Measurements from ENCODE around the gene ASB6. TPM values are rescaled to one million over a fixed set of nuclear protein-coding genes. Genes with fewer than 3 reads are reported as not detected.

The ASB6 gene, protein sequence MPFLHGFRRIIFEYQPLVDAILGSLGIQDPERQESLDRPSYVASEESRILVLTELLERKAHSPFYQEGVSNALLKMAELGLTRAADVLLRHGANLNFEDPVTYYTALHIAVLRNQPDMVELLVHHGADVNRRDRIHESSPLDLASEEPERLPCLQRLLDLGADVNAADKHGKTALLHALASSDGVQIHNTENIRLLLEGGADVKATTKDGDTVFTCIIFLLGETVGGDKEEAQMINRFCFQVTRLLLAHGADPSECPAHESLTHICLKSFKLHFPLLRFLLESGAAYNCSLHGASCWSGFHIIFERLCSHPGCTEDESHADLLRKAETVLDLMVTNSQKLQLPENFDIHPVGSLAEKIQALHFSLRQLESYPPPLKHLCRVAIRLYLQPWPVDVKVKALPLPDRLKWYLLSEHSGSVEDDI
- total RNA-seq, result 10 to 100 TPM; 15.4 to 22.5 (median 17.6) TPM

DNA sequence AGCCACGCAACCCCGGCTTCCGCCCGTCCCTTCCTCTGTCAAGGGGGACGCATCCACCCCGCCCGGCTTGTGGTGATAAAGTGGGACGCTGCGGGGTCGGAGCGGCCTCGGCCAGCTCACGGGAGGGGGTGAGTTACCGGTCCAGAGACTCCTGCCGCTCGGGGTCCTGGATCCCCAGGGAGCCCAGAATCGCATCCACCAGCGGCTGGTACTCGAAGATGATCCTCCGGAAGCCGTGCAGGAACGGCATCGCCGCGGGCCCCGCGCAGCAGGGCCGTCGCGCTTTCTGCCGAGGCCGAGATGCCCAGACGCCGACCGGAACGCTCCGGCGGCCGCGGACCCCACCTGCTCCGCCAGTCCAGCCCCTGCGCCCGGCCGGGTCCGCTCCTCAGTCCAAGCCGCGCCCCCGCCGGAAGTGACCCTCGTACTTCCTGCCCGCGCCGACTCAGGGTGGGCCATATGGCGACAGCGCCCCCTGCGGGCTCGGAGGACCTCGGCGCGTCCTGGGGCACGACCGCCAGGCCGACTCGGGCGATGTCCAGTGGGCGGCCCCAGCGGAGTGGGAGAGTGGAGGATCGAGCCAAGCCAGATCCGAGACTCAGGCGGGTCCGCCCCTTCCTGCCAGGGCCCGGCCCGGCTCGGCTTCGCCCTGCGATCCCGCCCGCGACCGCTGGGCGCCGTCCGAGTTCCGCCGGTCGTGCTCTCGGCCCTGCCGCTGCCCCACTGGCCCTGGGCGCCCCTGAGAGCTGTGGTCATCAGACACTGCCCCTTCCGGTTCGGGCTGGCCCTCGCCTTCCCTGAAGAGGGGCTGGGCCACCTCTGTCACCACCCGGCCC, at the start of gene ASB6:
Gene ASB6, minus strand, starts transcription at position 402 of the 836 bp plus-strand sequence. Its CDS starts 152 bp downstream, at position 250.
- intact Hi-C loops (cut with DNase I), result loop anchor here (10.0 kb wide), 1 partner anchor 93 kb away; no protein-coding TSS in a partner anchor
- H3K27me3 ChIP-seq, result no peaks in the 10 kb centered on the region
- peaks cover 18 to 70% (median 43%) of the 10 kb centered on the region in 3 donors for H3K4me1 ChIP-seq
- DNase-seq, result peak; percentile 65
- WGBS, 2 donors, result 0% methylated on average over 2 of the region's 93 CpGs; no CpG with 5 or more reads in 1 of the 2 donors
- TF ChIP-seq, protein P1, sequence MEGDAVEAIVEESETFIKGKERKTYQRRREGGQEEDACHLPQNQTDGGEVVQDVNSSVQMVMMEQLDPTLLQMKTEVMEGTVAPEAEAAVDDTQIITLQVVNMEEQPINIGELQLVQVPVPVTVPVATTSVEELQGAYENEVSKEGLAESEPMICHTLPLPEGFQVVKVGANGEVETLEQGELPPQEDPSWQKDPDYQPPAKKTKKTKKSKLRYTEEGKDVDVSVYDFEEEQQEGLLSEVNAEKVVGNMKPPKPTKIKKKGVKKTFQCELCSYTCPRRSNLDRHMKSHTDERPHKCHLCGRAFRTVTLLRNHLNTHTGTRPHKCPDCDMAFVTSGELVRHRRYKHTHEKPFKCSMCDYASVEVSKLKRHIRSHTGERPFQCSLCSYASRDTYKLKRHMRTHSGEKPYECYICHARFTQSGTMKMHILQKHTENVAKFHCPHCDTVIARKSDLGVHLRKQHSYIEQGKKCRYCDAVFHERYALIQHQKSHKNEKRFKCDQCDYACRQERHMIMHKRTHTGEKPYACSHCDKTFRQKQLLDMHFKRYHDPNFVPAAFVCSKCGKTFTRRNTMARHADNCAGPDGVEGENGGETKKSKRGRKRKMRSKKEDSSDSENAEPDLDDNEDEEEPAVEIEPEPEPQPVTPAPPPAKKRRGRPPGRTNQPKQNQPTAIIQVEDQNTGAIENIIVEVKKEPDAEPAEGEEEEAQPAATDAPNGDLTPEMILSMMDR (IDR thresholded peaks at IDR 0.05), result peak; percentile 98 to 100 (median 100)
- TF ChIP-seq POLR2A (IDR thresholded peaks at IDR 0.05), result peak in 3 of 4 donors; percentile 33 to 81 (median 78)
- peak within 1 kb of the TSS; percentile 88 to 99 (median 94) for H3K4me3 ChIP-seq
- H3K9me3 ChIP-seq, result no peaks in the 10 kb centered on the region
- H3K36me3 ChIP-seq, result peaks cover 9 to 29% (median 15%) of the 10 kb centered on the region in 3 donors
- H3K27ac ChIP-seq, result peak within 1 kb of the TSS; percentile 80 to 93 (median 88)

DNA sequence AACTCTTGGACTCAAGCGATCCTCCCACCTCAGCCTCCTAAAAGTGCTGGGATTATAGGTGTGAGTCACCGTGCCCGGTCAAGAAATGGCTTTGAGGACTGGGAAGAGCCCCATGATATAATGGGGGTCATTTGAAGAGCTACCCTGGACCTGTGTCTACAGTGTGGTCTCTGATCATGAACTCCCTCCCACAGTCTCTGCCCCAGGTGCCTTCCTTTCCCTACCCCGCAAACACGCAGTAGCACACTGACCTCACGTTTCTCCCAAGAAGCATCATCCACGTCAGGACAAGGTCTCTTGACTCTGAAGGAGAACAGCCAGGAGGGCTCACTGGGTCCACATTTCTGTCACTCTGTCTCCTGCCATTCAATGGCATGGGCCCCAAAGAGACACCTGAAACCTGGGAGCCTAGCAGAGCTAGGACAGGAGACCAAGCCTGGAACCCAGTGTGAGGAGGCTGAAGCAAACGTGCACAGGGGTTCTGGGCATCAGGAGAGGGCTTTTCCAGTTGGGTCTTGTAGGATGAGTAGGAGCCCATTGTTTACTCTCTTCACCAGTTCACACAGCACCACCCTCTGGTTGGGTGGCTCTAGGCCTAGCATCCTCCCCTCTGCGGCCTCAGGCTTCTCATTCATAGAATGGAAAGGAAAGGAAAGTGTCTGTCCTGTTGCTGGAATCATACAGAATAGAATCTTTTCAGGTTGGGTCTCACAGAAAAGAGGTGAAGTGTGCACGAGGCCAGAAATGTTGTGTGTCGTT, 46.5 kb upstream of the ASB6 start:
- DNase-seq, result no peak
- 93 to 98% methylated on average over 6 to 7 of the region's 11 CpGs for WGBS, 2 donors
- Histone ChIP-seq H3K4me3 (no peak overlapping the region), H3K27ac (no peak overlapping the region), H3K36me3 (no peaks in the 10 kb centered on the region), H3K27me3 (peaks cover 0 to 20% (median 0%) of the 10 kb centered on the region in 4 donors), H3K4me1 (peaks cover 14 to 38% (median 27%) of the 10 kb centered on the region in 3 donors), H3K9me3 (no peaks in the 10 kb centered on the region)
- intact Hi-C loops (cut with DNase I), result no loop called here
- TF ChIP-seq, protein P1 (IDR thresholded peaks at IDR 0.05), result no peak
- no peak for TF ChIP-seq POLR2A (IDR thresholded peaks at IDR 0.05)

DNA sequence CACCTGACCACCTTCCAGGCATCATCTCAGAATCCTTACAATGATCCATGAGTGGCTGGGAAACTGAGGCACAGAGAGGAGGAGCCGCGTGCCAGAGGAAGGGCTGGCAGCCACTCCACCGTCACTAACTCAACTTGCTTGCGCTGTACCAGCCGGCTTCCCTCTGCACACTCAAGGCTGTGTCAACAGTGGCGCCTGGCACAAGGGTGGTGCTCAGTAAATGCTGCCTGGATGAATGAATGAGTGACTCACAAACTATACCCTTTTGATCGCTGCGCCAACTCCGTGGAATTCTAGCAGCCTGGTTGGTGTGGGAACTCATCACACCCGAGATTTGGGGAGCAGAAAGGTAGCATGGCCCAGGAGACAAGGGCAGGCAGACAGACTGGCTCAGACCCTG, 45.4 kb upstream of the ASB6 start:
- H3K27me3 ChIP-seq, result peaks cover 0 to 20% (median 0%) of the 10 kb centered on the region in 4 donors
- H3K27ac ChIP-seq, result no peak overlapping the region
- intact Hi-C loops (cut with DNase I), result no loop called here
- H3K4me3 ChIP-seq, result no peak overlapping the region
- no peaks in the 10 kb centered on the region for H3K36me3 ChIP-seq
- H3K4me1 ChIP-seq, result peaks cover 14 to 44% (median 27%) of the 10 kb centered on the region in 3 donors
- H3K9me3 ChIP-seq, result no peaks in the 10 kb centered on the region
- 37 to 83% methylated on average over 8 to 9 of the region's 10 CpGs for WGBS, 2 donors
- TF ChIP-seq, protein P1 (IDR thresholded peaks at IDR 0.05), result no peak
- no peak for TF ChIP-seq POLR2A (IDR thresholded peaks at IDR 0.05)
- DNase-seq, result no peak

DNA sequence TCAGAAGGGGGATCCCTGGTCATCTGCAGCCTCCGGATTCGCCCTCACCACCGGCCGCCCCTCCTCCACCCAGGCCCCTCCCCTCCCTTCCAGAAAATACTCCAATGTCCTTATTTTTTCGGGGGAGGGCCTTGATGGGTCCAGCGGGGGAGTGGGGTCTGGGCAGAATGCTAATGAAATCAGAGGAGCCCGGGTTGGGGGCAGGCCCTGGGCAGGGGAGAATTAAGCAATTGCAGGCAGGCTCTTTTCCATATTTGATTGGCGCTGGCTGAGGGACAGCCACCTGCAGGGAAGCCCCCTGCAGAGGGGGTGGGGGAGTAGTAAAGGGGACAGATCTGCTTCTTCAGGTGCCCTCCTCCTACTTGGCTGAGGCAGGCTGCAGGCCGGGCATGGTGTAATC, 44.8 kb upstream of the ASB6 start:
- Histone ChIP-seq H3K4me3 (no peak overlapping the region), H3K4me1 (peaks cover 14 to 51% (median 27%) of the 10 kb centered on the region in 3 donors), H3K36me3 (no peaks in the 10 kb centered on the region), H3K27ac (no peak overlapping the region), H3K27me3 (peaks cover 0 to 20% (median 0%) of the 10 kb centered on the region in 4 donors), H3K9me3 (no peaks in the 10 kb centered on the region)
- WGBS, 2 donors, result 65 to 67% methylated on average over 5 of the region's 9 CpGs
- intact Hi-C loops (cut with DNase I), result no loop called here
- no peak for DNase-seq
- no peak for TF ChIP-seq POLR2A (IDR thresholded peaks at IDR 0.05)
- TF ChIP-seq, protein P1 (IDR thresholded peaks at IDR 0.05), result no peak
